ENCODE results near the gene USP2. TPM values are rescaled to one million over a fixed set of nuclear protein-coding genes. Genes with fewer than 3 reads are reported as not detected.

The USP2 gene
- polyA plus RNA-seq, 3 donors = 9.0 to 11.4 (median 10.0) TPM

DNA sequence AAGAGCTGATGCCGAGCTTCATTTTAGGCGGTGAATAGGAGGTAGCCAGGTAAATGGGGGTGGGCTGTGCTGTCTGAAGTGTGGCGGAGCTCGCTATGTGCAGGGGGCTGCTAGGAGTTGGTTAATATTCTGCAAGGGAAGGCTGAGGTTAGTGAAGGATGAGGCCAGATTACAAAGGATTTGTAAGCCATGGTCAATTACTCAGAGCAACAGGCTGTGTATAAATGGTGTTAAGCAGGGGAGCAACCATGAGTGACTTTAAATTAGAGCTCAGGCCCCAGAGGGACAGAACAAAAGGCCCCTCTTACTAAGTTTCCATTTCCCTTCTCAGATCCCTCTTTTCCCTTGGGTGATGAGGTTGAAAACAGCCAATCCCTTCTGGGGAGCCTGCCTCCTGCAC is 57.3 kb downstream of the USP2 start:
- no peak for DNase-seq

DNA sequence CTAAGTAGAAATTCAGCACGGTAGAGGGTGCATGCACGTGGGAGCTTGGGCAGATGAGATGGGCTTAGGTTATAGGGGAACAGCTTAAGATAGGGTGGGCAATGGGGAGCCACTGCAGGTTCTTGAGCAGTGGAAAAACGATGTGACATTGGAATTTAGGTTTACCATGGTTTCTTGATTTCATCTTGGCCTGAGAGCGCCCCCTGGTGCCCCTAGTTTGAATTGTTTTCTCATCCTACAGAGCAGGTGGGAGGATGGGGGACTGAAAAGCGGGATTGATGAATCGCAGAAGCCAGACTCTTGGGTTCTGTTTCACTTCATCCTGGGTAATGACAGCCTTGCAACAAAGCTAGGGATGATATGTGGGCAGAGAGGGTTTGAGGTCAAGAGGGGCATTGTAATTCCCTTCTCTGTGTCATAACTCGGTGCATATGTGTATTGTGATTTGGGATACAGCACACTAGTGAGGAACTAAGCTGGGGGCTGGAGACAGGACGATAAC is 57.9 kb downstream of the USP2 start:
- peak; percentile 84 for DNase-seq

DNA sequence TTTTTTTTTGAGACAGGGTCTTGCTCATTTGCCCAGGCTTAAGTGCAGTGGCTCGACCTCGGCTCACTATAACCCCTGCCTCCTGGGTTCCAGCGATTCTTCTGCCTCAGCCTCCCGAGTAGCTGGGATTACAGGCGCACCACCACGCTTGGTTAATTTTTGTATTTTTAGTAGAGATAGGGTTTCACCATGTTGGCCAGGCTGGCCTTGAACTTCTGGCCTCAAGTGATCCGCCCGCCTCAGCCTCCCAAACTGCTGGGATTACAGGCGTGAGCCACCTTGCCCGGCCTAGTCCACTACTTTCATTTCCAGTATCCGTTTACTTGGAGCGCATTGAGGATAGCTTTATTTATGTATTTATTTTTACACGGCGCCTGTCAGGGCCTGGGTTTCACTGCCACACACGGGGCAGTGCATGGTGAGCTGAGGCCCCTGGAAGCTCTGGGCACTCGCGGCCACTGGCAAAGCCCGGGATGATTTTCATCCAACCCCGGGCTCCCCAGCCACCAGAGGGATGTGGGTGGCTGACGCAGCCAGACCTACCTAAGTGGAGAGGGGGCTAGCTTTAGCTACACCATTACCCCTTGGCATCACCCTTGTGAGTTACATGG is 58.5 kb downstream of the USP2 start:
- no peak for DNase-seq

DNA sequence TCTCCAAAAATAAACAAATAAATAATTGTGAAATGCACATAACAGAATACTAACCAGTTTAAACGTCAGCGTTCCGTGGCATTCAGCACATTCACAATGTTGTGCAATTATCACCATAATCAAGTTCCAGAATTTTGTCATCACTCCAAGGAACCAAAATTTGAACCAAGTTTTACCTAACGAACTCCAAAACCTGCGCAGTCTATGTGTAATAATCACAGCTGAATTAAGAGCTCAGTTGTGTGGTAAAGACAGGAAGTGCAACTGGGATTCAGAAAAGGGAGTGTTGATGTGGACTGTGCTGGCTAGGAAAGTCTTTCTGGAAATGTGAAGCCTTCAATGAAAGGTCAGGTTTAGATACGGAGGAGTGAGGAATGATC is 59.1 kb downstream of the USP2 start:
- no peak for DNase-seq

DNA sequence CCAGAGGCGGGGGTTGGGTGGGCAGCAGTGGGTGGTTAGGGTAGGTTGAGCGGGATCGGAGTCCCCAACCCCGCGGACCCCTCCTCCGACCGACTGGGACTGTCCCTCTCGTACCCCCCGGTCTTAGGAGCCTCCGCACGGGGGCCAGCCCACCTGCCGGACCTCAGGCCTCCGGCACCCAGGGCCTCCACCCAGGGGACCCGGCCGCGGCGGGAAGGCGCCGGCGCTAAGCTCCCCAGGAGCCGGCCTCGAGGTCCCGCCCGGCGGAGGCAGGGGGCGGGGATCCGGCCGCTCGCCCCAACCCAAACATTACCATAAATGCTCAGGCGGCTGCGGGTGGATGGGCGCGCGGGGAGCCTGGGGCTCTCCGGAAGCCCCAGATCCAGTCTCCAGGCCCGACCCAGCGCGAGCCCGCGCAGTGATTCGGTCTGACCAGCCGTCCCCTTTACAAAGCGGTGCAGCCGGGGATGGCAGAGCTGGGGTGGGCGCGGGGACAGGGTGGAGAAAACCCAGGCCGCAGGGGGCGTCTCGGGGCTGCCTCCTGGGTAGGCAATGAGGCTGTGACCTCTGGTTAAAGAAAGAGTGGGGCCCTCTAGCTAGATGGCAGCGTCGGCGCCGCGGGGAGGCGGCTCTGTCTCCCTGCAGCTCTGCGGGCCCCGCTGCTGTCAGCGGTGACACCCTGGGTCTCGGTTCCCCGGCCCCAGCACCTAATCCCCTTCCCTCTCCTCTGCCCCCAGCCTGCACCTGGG is 60.5 kb downstream of the USP2 start:
- no peak for DNase-seq

DNA sequence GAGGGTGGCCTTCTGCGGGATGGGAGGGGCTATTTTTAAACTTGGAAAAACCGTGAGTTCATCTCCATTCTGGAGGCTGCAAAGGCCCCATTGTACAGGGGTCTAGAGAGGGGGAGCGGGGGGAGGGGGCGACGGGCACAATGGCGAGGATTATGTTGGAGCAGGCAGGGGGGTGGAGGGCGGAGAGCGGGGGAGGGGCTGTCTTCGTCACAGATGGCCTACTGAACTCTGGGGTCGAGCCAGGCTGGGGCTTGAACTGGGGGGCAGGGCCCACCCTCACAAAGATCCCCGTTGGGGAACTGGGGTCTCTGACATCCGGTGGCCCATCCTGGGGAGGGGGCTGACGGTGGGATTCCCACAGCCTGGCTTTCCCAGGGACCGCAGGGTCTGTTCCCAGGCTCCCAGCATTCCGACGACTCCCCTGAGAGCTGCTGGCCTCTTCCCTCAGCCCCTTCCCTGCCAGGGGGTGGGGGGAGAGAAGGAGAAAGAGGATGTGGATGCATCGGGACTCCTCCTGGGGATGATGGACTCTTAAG is 61.2 kb downstream of the USP2 start:
- no peak for DNase-seq

DNA sequence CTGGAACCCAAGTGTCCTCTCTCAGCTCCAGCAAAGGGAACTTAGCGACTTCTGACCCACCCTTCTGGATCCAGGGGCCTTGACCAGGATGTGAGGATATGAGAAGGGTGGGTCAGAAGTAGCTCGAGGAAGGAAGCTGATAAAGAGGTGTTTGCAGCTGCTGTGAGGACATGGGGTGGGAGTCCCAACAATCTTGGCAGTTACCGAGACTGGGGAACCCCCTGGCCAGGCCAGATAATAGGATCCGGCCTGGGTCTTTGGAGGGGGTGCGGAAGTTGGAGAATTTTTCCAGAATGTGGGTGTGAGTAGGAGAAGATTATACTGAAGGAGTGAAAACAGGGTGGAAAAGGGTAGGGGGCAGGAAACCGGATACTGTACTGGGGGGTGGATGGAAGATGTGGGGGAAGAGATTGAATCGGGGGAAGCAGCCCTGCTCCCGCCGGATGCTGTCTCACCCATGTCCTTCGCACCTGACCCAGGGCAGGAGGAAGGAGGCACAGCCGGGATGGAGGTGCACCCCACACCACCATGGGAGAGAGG is 61.7 kb downstream of the USP2 start:
- no peak for DNase-seq

DNA sequence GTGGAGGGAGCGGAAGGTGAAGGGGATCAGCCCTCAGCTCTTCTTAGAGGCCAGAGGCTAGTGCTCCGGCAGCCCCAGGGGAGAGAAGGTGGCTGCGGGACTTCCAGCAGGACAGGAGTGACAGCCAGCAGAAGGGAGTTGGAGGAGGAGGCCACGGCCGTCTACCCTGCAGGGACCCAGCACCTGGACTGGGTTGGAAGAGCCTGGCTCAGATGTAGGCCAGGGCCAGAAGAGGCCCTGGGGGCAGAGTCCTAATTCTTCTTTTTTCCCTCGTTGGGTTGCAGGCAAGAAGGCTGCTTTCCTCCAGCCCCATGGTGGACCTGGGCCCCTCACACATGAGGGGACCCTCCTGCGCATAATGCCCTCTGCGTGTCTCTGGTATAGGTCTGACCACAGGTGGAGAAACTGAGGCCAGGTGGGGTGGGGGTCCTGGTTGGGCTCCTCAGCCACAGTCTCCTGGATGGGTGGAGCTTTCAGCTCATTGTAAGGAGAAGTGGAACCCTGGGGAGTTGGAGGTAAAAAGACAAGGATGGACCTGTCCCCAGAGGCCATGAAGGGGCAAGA is 62.3 kb downstream of the USP2 start:
- DNase-seq = no peak

DNA sequence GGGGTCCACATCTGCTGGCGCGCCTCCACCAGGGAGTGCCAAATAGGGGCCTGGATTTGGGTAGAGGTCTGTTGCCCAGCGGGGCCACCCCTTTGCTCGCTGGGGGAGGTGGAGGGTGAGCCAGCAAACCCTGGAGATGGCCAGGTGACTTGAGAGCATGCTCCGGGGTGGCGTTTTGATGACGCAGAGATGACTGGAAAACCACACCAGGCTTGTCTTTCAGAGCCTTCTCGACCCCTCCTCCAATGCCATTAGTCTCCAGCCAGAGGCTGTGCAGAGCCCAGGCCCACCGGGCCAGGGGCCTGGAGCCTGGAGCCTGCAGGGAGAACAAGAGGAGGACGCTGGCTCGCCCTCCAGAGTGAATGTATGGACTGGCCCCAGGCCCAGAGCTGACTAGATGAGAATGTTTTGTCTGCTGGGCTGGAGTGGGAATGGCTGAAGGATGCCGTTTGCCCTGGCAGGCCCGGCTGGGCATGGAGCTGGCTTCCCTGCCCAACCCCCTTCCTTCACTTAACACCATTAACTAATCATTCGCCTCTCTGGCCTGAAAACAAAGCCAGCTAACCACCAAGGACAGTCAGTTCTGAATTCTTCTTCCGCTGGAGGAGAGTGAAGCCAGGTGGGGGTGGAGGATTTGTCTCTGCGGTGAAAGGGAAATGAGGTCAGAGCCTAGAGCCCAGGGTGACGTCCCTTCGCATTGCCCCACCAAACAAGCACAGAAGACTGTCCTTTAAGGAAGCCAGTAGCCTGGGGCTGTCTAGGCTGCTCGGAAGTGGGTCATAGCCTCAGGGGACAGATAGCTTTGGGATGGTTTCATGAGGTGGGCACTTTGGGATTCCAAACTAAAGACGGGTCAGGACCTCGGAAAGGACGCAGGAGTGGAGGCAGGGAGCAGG is 63.0 kb downstream of the USP2 start:
- no peak for DNase-seq

DNA sequence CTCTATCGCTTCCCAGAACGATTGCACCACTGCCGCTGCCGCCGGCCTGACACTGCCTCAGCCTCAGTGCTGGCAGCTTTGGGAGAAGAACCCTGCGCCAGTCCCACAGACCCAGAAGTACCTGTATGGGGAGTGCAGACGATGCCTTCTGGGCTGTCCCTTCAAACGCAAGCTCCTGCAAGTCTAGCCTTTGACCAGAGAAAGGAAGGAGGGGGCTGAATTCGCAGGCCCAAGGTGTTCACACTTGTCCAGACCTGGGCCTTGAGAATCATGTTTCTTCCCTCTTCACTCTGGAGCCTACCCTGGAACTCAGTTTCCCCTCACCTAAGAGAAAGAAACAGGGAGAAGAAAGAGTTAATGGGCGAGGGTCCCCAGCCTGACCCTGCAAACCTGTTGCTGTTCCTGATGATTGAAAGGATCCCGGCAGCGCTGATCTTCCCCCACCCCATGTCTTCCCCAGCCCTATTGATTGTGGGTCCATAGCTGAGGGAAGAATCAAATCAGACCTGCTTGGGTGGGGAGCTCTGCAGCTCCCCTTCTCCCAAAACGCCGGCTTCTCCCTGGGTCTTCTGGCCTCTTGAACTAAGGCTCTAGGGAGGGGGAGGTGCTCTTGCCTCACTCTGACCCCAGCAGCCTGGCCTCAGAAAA is 63.8 kb downstream of the USP2 start:
- DNase-seq = no peak

DNA sequence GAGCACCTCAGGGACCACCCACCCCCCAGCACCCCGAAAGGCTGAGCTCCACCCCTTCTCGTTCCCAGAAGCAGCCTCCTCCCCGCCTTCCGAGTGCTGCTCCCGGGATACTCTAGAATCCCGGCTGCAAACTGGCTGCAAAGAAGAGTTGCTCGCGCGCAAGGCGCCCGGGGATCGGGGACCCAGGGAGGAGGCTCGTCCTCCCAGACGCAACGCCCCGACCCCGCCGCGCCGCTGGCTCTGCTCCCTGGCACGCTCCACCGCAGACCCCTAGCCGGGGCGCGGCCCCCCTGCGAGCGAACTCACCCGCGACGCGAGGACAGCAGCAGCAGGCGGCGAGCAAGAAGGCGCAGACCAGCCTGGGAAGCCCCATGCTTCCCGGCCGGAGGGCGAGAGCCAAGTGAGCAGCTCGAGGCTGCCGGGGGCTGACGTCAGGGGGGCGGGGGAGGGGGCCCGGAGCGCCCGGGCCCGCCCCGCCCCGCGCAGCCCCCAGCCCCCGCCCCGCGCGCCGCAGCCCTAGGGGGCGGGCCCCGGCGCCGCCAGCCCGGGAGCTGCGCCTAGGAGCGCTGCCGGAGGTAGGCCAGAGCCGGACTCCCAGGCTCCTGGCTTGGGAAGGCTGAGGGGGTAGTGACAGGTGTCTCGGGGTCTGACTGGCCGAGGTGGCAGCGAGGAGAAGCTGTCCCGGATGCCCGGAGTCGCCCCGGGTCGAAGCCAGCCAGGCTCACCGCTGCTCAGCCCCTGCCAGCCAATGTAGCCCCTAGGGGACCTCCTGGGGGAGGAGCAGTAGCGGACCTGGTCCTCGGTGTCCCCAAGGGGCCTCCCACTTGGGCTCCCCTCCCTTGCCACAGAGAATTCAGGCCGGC is 64.5 kb downstream of the USP2 start, which contains the start of gene MCAM:
MCAM (minus strand) TSS at position 402 of the 863 bp plus-strand sequence; CDS start at position 373, 29 bp downstream.
- DNase-seq = no peak

DNA sequence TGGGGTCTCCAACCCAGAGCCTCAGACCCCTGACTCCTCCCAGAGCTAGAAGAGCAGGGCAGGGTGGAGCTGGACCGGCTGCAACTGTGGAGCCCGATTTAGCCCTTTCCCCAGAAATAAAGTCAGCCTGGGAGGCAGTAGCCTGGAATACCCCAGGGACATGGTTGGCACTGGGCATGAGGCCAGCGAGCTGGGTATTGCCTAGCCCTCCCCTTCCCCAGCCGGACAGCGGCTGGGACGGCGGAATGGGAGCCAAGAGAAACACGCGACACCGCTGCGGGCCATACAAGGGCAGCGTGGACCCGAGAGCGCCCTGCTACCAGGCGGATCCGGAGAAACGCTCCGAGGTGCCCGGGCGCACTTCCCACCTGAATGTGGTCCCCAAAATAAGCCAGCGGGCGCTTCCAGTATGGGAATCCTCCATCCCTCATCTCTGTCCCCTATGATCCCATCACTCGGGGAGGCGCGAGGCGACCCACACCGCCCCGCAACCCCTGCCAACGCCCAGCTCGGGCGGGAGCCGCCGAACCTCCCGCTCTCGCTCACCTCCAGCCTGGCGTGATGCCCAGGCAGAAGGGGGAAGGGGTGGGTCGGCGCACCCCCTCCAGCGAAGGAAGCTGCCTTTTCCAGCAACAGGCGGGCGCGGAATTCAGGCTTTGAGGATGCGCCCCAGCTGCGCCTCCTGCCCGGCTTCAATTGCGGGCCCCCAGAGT is 65.3 kb downstream of the USP2 start:
- DNase-seq = no peak

DNA sequence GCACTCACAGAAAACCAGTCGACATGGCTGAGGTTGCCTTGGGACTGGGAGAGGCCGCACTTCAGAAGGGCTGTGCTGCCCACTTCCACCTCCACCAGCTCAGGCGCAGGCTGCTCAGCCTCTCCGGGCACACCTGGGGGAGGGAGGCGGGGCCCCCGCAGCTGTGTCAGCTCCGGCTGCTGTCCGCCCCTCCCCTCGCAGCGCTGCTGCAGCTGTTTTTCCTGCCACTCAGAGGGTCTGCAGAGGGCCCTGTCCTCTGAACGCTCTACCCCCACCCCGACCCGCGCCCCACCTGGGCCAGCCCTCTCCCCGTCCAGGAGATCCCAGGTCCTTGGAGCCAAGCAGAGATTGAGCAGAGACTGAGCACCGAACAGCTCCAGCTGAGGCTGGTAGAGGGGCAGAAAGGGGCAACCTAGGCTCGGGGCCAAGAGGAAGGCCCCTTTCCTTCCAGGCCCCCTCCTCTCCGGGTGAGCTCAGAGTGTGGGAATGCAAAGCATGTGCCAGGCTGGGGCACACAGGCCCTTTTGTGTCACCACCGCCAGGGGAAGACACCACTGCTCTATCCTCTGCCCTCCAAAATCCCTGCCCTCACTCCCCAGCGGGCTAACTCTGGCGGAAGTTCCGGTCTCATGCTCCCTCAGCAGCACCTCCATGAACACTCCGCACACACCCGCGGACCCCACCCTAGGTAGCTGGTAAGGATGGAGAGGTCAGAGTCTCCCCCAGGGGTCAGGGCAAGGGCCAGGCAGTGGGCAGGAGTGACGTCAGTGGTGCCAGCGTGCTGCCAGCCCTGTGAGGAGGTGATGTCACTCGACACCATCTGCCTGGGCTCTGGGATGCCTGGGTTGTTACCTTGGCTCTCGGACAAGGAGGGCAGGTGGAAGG is 66.1 kb downstream of the USP2 start:
- DNase-seq = no peak

DNA sequence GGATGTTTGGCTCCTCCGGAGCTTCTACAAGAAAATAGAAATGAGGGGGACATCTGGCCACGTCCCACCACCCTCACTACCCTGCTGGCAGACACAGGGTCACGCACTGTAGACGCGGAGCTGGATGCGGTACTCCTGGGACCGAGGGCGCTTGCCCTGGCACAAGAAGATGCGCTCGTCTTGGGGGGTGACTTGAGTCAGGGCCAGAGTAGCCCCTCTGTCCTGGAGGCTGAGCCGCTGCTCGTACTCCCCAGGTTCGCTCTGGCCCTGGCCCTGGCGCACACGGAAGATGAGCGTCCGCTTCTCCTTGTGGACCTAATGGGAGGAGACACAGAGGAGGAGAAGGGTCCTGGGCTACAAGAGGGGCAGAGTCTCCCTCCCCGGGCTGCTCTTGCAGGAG is 66.8 kb downstream of the USP2 start:
- no peak for DNase-seq

DNA sequence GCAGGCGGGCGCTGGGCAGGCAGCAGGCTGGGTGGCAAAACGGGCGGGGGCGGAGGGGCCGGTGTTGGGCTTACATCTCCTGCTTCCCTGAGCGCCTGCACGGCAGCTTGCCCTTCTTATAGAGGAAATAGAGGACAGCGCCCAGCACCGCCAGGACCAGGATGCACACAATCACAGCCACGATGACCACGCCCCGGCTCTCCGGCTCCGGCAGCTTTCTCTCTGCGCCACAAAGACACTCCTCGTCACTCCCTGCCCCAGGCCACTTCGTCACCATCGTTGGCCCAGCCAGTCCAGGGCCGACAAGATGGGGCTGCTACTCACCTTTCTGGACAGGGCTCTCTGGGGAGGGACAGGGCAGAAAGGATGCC is 70.8 kb downstream of the USP2 start:
- no peak for DNase-seq

DNA sequence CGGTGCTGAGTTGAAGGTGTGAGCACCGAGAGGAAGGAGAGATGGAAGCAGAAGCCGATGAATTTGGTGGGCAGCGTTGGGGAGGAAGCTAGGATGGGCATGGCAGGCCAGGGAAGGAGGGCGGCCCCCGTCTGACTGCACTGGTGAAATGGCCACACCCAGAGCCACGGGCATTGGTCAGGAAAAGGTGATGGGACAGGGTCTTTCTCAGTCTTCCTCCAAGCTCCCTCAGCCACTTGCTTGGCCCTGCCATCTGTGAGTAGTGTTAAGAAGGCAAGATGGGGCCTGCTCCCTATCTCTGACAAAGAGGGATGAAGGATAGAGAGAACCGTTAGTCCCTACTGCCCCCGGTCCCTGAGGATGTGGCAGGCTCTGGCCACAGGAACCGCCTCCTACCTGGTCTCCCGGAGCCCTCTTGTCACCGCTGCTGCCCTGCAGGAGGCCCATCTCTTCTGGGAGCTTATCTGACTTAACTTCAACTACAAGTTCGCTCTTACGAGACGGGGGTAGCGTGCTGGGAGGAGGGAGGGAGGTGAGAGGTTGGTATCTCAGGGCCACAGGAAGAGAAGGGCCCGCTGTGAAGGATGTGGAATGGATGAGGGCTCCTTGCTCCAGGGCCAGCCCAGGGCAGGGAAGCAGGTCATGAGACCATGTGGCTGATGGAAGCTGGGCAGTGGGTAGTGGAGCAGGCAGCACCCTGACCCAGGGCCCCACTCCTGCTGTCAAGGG is 71.4 kb downstream of the USP2 start:
- DNase-seq = no peak

DNA sequence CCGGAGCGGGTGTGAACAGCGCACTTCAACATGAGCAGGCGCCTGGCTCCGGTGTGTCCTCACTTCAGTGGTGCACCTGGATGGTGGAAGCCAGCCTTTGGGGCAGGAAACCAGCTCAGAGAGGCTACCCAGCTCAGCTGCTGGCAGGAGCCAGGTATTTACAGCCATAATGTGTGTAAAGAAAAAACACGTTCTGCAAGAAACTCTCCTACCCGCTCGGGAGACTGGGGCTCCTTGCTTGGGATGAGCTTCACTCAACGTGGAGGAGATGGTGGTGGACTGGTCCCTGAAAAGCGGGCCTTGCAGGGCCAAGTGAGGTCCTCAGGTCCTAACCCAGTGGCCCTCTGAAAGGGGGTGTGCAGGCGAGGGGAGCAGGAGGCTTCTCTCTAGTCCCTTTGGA is 72.1 kb downstream of the USP2 start:
- DNase-seq = no peak

DNA sequence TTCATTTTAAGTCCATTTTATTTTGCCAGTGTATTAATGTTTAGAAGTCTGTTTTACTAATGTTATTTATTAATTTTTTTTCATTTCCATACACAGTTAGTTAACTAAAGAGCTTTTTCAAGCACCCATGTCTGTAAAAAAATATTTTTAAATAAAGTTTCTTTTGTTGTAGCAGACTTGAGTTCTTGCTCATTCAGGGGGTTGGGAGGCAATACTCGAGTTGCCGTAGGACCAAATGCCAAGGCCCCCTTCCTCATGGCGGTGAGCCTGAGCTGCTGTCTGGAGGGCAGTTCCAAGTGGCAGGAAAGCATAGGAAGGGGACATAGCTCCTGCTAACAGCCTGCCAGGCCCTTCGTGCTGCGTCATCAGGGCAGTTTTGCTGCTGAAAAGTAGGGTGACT is 73.5 kb downstream of the USP2 start:
- DNase-seq = no peak

Data from renal pelvis (tissue), 4 donors.